Stimulated activated CD4-positive, alpha-beta T cell treated with anti-CD3 and anti-CD28 coated beads, TNF-alpha, amount 100 ng/mL, for 4 hours (primary cell): ENCODE results near the gene TMEM171.

Experiments used
- DNase-seq, 3 experiments: peaks; one replicate each; pipeline ENCODE4 v3.0.0-alpha.2; 2020; ENCODE audit warnings: low read depth in 3 of 3

Gene TMEM171

DNA sequence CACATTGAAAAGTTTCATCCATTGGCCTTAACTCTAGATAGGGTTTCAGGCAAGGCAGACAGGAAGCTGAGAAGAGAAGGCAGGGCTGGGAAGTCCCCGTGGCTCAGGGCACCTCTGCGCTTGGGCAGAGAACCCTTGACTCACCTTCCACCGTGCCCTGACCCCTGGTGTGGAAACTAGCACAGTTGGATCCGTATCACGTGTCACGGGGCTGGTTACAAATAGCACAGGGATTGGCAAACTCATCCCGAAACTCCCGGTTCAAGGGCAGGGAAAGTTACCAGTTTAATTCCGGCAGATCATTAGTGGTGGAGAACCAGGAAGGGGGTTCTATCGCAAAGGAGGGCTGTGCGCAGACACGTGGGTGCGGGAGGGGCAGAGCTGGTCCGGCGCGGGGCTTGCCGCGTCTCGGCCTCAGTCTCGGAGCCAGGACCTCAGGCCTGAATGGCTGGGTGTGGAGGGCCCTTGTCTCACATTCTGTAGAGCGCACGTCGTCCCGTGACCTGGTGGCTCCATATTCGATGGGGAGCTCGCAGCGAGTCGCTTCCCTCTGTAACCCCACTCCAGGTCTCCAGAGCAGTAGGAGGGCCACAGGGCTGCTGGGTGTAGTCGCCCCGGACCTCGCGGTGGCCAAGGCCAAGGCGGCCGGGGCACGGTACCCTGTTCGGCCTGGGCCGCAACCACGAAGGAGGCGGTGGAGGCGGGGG lies 771 bp upstream of the TMEM171 start:
- no peak for DNase-seq

DNA sequence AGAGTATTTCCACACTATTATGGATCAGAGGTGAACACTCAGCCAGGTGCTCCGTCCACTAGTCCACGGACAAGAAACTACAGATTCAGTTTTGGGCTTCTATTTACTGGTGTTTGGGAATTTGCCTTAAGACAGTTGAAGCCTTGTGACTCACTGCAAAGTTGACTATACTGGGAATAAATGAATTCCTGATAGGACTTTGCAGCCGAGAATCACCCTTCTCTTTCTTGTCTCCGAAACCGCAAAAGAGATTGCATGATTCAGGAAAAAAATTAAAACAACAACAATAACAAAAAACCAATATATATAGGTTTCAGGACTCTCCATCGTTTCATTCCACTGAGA lies 716 bp downstream of the TMEM171 start:
- DNase-seq: no peak

GRCh38 chr5:73122875-73123810 lies 2.8 kb downstream of the TMEM171 start:
- no peak for DNase-seq

- no peak for DNase-seq
Measured at GRCh38 chr5:73125289-73125688, 4.9 kb downstream of the TMEM171 start.

DNA sequence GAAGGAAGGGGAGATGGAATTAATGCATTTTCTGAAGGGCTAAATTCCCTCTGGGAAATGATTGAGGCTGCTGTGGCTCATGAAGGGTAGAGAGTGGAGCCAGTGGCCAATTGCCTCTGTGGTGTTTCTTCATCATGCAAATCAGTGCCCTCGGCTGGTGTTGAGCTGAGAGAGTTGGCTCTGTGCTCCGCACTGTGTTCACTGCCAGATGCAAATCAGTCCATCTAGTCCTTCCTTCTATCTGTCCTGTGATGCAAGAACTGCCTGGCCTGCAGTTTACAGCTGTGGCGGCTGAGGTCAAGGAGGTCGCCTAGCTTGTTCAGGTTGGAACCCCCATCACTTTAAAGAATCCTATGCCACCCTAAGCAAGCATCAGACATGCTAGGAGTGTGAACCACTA lies 6.0 kb downstream of the TMEM171 start:
- DNase-seq: no peak

DNA sequence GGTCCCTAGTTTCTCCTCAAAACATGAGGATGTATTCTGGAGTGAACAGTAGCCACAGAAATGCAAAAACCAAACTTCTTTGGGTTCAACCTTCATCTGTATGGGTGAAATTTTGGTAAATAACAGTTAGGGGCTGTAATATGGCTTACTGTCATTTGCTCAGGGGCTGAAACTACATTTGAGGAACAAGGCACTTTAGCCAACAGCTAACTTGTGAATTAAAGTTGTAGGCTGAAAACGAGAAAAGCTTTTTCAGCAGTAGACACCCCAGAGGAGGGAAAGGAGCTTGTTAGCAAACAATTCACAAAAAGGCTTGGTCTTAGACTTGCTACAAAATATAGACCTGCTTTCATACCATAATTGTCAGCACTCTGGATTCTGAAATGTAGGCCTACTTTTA lies 6.6 kb downstream of the TMEM171 start:
- DNase-seq: no peak

DNA sequence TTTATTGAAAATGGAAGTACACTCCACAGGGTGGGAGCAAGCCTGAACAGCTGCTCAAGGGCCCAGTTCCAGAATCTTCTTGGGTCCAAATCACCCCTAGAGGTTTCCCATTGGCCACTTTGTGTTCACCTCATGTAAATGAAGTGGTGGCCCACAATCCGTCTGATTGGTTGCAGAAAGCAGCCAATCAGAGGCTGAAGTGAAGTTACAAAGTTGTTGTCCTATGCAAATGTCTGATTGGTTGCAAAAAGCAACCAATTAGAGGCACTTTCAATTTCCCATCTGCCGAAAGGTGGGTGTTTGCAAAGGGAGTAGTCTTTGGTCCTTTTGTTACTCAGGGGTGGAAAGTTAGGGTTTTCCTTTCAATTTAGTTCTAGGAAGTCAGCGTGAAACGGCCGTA lies 8.8 kb downstream of the TMEM171 start:
- DNase-seq: no peak

- DNase-seq: no peak
Measured at GRCh38 chr5:73130811-73131210, 10.4 kb downstream of the TMEM171 start.

DNA sequence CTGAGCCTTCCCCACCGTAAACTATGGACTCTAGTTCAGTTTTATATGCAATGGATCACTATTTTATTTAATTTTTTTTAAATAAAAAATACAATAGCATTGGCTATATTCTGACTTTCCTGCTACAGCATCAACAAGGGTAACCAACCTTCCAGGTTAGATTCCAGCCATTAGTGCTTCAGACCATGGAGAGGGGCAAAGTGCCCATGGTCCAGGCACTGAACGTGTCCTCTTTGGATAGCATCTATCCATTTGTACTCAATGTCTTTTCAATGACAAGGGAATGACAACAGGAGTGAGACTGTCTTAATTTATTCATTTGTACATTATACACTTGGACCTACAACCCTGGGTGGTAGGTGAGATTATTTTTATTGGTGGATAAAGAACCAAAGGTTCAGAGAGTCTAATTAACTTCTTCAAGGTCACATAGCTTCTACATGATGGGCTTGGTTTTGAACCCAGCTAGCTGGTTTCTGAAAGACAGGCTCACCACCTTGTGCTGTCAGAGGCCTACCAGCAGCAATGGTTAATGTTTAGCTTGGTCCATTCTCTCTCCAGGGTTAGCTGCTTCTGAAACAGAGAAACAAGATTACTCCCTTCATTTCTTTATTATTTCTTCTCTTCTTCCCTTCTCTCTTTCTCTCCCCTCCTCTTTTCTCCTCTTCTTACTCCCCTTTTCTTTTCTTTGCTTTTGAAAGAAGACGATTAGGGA lies 11.5 kb downstream of the TMEM171 start:
- no peak for DNase-seq

DNA sequence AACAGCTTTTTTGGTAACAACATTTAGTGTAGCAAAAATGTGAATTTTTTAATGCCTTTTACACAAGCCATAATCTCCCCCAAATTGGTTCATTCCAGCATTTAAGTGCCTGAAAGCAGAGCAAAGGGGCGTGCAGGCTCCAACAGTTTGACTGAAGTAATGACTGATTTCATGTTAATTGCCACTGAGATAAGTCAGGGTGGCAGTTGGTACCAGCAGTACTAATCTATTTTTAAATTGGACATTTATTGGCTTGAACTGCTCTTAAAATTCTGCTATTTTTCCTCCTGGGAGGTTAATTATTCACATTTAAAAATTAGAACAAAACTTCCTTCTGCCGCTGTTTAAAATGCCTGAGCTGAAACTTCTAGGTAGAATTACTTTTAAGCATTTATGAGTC lies 12.4 kb downstream of the TMEM171 start:
- DNase-seq: no peak

- no peak for DNase-seq
Measured at GRCh38 chr5:73135021-73135420, 14.6 kb downstream of the TMEM171 start.

- no peak for DNase-seq
Measured at GRCh38 chr5:73135429-73136054, 15.2 kb downstream of the TMEM171 start.

DNA sequence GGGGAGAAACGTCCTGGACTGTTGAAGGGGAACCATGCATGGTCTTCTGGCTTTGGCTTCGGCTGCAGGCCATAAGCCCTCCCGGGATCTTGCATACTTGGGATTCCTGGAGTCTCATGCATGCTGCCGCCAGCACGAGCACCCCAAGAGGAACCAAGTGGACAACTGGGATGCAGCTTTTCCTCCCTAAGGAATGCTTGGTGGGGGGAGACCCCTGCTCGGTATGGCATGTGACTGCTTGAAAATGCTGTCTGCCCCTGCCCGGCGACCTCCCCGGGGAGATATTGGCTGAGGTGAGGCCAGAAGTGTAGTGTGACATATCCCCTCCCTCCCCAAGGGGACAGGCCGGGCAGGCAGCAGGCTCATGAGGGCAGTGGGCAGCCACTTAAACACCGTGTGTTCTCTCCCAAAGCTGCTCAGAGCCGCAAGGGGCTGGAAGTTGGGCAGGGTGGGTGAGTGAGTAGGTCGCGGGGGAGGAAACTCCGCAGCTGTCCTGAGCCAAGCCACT lies 15.7 kb downstream of the TMEM171 start:
- DNase-seq: no peak

DNA sequence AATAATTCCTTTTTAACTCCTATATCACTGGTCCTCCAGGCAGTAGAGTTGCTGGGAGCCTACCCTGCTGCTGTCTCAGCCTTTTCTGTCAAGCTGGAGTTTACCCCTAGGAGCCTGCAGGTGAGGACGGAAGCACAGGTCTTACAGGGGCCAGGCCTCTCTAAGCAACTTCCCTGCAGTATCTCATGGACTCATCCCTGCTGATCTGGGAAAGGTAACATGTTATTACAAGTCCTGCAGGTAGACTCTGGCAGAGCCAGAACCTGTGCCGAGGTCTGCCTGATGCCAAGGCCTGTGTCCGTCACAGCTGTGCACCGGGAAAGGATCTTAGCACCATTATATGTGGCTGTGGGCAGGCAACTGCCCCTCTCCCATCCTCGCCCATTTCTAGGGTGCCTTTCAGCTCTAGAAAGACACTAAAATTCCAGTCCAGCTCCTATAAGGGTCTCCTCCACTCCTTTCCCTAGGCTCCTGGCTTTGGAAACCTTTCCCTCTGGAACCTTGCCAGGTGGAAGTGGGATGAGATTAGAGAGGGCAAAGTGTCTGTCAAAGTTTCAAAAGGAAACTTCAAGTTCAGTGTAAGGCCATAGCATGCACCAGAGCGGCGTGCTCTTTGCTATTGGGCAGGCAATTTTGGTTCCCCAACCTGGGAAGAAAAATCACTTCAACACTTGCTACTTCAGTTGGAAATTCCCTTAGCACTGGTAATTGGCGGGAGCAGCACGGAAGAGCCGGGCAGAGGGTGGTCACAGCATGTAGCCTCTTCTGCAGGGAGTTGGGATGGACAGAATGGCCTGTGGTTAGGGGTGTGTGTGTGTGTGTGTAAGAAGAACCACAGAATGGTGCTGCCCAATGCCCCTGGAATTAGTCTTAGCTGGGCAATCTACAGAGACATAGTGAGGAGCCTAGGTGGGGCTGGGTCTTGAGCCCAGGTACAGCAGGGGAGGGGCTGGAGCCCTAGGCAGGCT lies 17.5 kb downstream of the TMEM171 start:
- DNase-seq: no peak

DNA sequence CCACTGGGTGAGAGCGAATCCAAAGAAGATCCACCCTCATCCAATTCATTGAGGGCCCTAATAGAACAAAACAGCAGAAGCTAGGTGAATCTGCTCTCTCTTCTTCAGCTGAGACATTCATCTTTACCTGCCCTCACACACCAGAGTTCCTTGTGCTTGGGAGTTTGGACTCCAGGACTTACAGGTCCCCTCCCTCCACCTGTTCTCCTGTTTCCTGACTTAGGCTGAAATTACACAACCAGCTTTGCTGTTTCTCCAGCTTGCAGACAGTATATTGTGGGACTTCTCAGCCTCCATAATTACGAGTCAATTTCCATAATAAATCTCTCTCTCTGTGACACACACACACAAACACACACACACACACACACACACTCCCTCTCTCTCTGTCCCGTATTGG lies 19.1 kb downstream of the TMEM171 start:
- DNase-seq: no peak

DNA sequence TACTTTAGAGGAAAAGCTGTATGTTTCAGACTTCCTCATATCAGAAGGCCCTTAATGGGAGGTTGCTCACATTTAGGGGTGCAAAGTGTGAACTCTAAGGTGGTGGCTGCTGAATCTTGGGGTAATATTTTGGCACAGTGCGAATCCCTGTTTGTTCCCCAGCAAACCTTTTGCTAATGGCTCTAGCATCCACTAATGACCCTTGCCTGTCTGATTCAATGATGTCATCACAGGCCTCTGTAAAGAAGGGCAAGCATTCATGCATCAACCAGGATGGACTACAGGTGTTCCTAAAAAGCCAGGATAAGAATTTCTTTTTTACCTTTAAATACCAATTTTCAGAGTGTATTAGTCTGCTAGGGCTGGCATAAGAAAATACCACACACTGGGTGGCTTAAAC lies 20.4 kb downstream of the TMEM171 start:
- no peak for DNase-seq

GRCh38 chr5:73142035-73142434 lies 21.7 kb downstream of the TMEM171 start:
- no peak for DNase-seq

DNA sequence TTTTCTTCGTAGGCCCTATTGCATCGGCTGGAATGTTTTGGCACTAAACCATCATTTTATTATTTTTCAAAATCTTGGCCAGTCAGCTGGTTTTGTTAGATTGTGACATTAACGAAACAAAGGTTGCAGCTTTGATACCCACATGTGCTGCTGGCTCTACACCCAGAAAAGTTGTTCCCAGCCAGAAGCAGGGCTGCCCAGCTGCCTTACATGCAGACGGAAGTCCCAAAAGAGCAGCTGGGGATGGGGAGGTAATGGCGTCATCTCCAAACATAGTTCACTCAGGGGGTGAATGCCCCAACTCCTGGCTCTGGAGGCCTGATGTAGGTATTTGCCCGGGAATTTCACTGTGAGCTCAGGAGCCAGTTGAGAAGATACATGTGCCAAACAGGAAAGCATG lies 23.3 kb downstream of the TMEM171 start:
- no peak for DNase-seq

DNA sequence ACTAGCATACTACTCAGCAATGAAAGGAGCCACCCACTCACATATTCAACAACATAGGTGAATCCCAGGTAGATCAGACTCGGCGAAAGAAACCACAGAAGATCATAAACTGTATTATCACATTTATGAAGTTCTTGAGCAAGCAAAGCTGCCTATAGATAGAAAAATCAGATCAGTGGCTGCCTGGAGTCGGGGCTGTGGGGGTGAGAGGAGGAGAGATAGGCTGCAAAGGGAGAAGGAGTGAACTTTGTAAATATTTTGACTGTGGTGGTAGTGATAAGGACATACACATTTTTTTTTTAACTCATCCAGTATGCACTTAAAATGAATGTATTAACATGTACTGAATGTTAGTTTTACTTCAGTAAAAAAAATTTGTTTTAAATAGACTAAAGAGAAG lies 29.2 kb downstream of the TMEM171 start:
- no peak for DNase-seq

DNA sequence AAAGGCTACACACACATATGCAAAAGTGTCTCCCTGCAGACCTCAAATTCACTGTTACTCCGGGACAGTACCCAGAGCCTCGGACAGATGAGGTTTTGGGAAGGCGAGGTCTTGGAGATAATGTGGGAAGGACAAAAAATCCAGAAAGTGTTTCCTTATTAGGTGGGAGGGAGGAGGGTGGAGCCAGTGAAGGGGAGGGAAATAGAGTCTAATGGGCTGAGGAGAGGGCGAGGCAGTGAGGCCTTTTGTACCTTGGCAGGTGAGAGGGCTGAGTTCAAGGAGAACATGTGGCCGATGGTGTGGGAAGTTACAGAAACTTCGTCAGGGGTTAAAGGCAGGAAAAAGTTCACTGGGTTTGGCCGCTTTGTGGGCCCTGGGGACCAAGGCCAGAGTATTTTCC lies 30.5 kb downstream of the TMEM171 start:
- DNase-seq: no peak
